Neural cell (in vitro differentiated cells): ENCODE measurements around the gene DGLUCY. TPM values are rescaled to one million over a fixed set of nuclear protein-coding genes. Genes with fewer than 3 reads are reported as not detected.

Experiments
- H2AFZ ChIP-seq: fragments of 200-600, 300-800 bp; sonication (generic), shearing (Covaris generic); 2 replicates; pipeline ENCODE4 v1.6.0; 2014; ENCODE audit warnings: low read depth, mild to moderate bottlenecking, antibody characterized with exemption, low read length, moderate library complexity
- H3F3A ChIP-seq: fragments of 200-600 bp; shearing (Covaris generic); 2 replicates; pipeline ENCODE4 v1.6.1; 2016; ENCODE audit warnings: mild to moderate bottlenecking, moderate library complexity, mixed read lengths, antibody characterized with exemption, low read length; ENCODE audit not compliant: insufficient read depth, poor library complexity, severe bottlenecking
- H3K27ac ChIP-seq: fragments of 200-600, 300-800 bp; sonication (generic), shearing (Covaris generic); 2 replicates; pipeline ENCODE4 v1.5.1; 2014; ENCODE audit warnings: mild to moderate bottlenecking, low read length, moderate library complexity
- H3K27me3 ChIP-seq: fragments of 300-800, 200-600 bp; sonication (generic), shearing (Covaris generic); 2 replicates; pipeline ENCODE4 v1.6.0; 2014; ENCODE audit warnings: mild to moderate bottlenecking, low read depth, low read length, moderate library complexity; ENCODE audit not compliant: insufficient read depth
- H3K36me3 ChIP-seq: fragments of 300-800, 200-600 bp; sonication (generic), shearing (Covaris generic); 2 replicates; pipeline ENCODE4 v1.5.1; 2014; ENCODE audit warnings: mild to moderate bottlenecking, antibody characterized with exemption, low read length, moderate library complexity; ENCODE audit not compliant: insufficient read depth
- H3K4me2 ChIP-seq: fragments of 300-800, 200-600 bp; sonication (generic), shearing (Covaris generic); 2 replicates; pipeline ENCODE4 v1.6.0; 2014; ENCODE audit warnings: mild to moderate bottlenecking, low read length
- H3K4me3 ChIP-seq: fragments of 300-800, 200-600 bp; sonication (generic), shearing (Covaris generic); 2 replicates; pipeline ENCODE4 v1.5.1; 2014; ENCODE audit warnings: mild to moderate bottlenecking, low read length, moderate library complexity
- H3K79me2 ChIP-seq: fragments of 200-600 bp; shearing (Covaris generic); replicated peaks from 2 replicates; pipeline ENCODE4 v1.6.0; 2014; ENCODE audit warnings: mild to moderate bottlenecking, low read length, moderate library complexity; ENCODE audit not compliant: insufficient read depth
- H3K9ac ChIP-seq: fragments of 300-800, 200-600 bp; sonication (generic), shearing (Covaris generic); 2 replicates; pipeline ENCODE4 v1.6.1; 2016; ENCODE audit warnings: mild to moderate bottlenecking, low read length, mixed read lengths
- H3K9me2 ChIP-seq: fragments of 200-600 bp; shearing (Covaris generic); 2 replicates; pipeline ENCODE4 v1.6.1; 2016; ENCODE audit warnings: mild to moderate bottlenecking, low read length, mixed read lengths; ENCODE audit not compliant: insufficient read depth
- H3K9me3 ChIP-seq: fragments of 200-600, 300-800 bp; sonication (generic), shearing (Covaris generic); 2 replicates; pipeline ENCODE4 v1.6.1; 2016; ENCODE audit warnings: mild to moderate bottlenecking, mixed run types, low read length, moderate library complexity, mixed read lengths
- H4K20me1 ChIP-seq: fragments of 200-600 bp; shearing (Covaris generic); 2 replicates; pipeline ENCODE4 v1.6.1; 2016; ENCODE audit warnings: mild to moderate bottlenecking, mixed run types; ENCODE audit not compliant: insufficient read depth
- EP300 ChIP-seq: fragments of 450-650 bp; conservative IDR thresholded peaks from 2 replicates; pipeline ENCODE4 v1.6.1; 2014; ENCODE audit warnings: antibody characterized with exemption, mild to moderate bottlenecking, moderate library complexity; ENCODE audit not compliant: poor library complexity, severe bottlenecking
- EZH2 ChIP-seq: fragments of 200-600, 300-800 bp; shearing (Covaris generic), sonication (generic); IDR thresholded peaks from 2 replicates; pipeline ENCODE4 v1.6.1; 2014; ENCODE audit warnings: antibody characterized with exemption, low read length, borderline replicate concordance, mild to moderate bottlenecking; ENCODE audit not compliant: insufficient read depth, poor library complexity, severe bottlenecking
- MXI1 ChIP-seq: fragments of 450-650 bp; conservative IDR thresholded peaks from 2 replicates; pipeline ENCODE4 v1.6.1; 2014; ENCODE audit warnings: antibody characterized with exemption, mild to moderate bottlenecking; ENCODE audit not compliant: poor library complexity, severe bottlenecking
- POLR2AphosphoS5 ChIP-seq: IDR thresholded peaks from 2 replicates; pipeline ENCODE4 v1.6.1; 2012
- RAD21 ChIP-seq: fragments of 450-650 bp; conservative IDR thresholded peaks from 2 replicates; pipeline ENCODE4 v1.6.1; 2014; ENCODE audit warnings: antibody characterized with exemption, mild to moderate bottlenecking, moderate library complexity
- SMC3 ChIP-seq: fragments of 450-650 bp; conservative IDR thresholded peaks from 2 replicates; pipeline ENCODE4 v1.6.1; 2014; ENCODE audit warnings: antibody characterized with exemption, mild to moderate bottlenecking, moderate library complexity; ENCODE audit not compliant: poor library complexity
- TAF1 ChIP-seq: IDR thresholded peaks from 2 replicates; pipeline ENCODE4 v1.6.1; 2012; ENCODE audit warnings: low read depth
- polyA plus RNA-seq: library from polyadenylated mRNA; depleted of rRNA; stranded (reverse); fragments of >200 nt; gene quantifications from 2 replicates; pipeline ENCODE4 v1.2.3, GENCODE V29; 2014
- TF ChIP-seq, protein P1 (sequence below): IDR thresholded peaks from 2 replicates; pipeline ENCODE4 v1.6.1; 2012; ENCODE audit warnings: borderline replicate concordance
- TF ChIP-seq, protein P2 (sequence below): fragments of 450-650 bp; IDR thresholded peaks from 2 replicates; pipeline ENCODE4 v1.5.1; 2014; ENCODE audit warnings: antibody characterized with exemption, mild to moderate bottlenecking, moderate library complexity; ENCODE audit not compliant: poor library complexity, severe bottlenecking

The DGLUCY gene
- polyA plus RNA-seq, 1 donor from 2014 or later = 30.5 TPM

DNA sequence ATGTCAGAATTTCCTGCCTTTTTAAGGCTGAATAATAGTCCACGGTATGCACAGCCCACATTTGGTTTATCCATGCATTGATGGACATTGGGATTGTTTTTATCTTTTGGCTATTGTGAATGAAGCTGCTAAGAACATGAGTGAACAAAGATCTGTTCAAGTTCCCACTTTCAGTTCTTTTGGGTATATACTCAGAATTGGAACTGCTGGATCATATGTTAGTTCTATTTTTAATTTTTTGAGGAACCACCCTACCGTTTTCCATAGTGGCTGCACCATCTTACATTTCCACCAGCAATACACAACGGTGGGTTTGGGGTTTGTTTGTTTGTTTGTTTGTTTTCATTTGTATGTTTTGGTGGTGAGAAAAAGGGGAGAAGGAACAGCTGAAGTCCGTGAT is 124.2 kb downstream of the DGLUCY start:
- no peaks in the 10 kb centered on the region for H3F3A ChIP-seq

DNA sequence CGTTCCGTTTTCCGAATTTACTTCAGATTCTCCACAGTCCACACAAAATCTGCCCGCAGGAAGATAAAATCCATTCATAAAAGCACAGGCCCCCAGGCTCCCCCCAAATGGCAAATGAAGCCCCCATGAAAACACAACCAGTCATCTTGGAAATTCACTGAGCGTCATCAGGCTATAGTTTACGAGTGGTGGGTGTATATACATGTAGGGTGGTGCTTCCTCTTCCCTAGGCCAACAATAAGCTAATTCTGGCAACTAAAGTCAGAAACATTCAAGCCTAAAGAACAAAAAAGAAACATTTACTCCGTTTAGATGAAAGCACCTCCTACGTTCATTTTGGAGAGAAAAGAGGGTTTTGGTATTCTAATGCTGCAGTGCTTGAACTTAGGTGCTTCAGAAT is 124.8 kb downstream of the DGLUCY start:
- H3F3A ChIP-seq = no peaks in the 10 kb centered on the region
- no peaks in the 10 kb centered on the region for H4K20me1 ChIP-seq
- no peaks in the 10 kb centered on the region for H3K9me2 ChIP-seq
- no peak overlapping the region for H3K9ac ChIP-seq
- no peak for TF ChIP-seq POLR2AphosphoS5
- no peak for TF ChIP-seq RAD21
- TF ChIP-seq EP300 = no peak
- no peak for TF ChIP-seq EZH2
- TF ChIP-seq, protein P1, sequence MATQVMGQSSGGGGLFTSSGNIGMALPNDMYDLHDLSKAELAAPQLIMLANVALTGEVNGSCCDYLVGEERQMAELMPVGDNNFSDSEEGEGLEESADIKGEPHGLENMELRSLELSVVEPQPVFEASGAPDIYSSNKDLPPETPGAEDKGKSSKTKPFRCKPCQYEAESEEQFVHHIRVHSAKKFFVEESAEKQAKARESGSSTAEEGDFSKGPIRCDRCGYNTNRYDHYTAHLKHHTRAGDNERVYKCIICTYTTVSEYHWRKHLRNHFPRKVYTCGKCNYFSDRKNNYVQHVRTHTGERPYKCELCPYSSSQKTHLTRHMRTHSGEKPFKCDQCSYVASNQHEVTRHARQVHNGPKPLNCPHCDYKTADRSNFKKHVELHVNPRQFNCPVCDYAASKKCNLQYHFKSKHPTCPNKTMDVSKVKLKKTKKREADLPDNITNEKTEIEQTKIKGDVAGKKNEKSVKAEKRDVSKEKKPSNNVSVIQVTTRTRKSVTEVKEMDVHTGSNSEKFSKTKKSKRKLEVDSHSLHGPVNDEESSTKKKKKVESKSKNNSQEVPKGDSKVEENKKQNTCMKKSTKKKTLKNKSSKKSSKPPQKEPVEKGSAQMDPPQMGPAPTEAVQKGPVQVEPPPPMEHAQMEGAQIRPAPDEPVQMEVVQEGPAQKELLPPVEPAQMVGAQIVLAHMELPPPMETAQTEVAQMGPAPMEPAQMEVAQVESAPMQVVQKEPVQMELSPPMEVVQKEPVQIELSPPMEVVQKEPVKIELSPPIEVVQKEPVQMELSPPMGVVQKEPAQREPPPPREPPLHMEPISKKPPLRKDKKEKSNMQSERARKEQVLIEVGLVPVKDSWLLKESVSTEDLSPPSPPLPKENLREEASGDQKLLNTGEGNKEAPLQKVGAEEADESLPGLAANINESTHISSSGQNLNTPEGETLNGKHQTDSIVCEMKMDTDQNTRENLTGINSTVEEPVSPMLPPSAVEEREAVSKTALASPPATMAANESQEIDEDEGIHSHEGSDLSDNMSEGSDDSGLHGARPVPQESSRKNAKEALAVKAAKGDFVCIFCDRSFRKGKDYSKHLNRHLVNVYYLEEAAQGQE = no peak
- TF ChIP-seq, protein P2, sequence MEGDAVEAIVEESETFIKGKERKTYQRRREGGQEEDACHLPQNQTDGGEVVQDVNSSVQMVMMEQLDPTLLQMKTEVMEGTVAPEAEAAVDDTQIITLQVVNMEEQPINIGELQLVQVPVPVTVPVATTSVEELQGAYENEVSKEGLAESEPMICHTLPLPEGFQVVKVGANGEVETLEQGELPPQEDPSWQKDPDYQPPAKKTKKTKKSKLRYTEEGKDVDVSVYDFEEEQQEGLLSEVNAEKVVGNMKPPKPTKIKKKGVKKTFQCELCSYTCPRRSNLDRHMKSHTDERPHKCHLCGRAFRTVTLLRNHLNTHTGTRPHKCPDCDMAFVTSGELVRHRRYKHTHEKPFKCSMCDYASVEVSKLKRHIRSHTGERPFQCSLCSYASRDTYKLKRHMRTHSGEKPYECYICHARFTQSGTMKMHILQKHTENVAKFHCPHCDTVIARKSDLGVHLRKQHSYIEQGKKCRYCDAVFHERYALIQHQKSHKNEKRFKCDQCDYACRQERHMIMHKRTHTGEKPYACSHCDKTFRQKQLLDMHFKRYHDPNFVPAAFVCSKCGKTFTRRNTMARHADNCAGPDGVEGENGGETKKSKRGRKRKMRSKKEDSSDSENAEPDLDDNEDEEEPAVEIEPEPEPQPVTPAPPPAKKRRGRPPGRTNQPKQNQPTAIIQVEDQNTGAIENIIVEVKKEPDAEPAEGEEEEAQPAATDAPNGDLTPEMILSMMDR = no peak
- no peak for TF ChIP-seq SMC3
- TF ChIP-seq TAF1 = no peak
- TF ChIP-seq MXI1 = no peak
- no peak overlapping the region for H2AFZ ChIP-seq
- H3K9me3 ChIP-seq = no peaks in the 10 kb centered on the region
- no peak overlapping the region for H3K4me2 ChIP-seq
- no peak overlapping the region for H3K4me3 ChIP-seq
- H3K27me3 ChIP-seq = no peaks in the 10 kb centered on the region
- H3K79me2 ChIP-seq = no peaks in the 10 kb centered on the region
- H3K27ac ChIP-seq = no peak overlapping the region
- no peaks in the 10 kb centered on the region for H3K36me3 ChIP-seq

More for the DNA sequence above, 124.2 kb downstream of the DGLUCY start:
- Histone ChIP-seq H2AFZ (no peak overlapping the region), H3K9me2 (no peaks in the 10 kb centered on the region), H3K4me3 (no peak overlapping the region), H3K4me2 (no peak overlapping the region), H4K20me1 (no peaks in the 10 kb centered on the region), H3K27ac (no peak overlapping the region), H3K79me2 (no peaks in the 10 kb centered on the region), H3K27me3 (no peaks in the 10 kb centered on the region), H3K9ac (no peak overlapping the region), H3K9me3 (no peaks in the 10 kb centered on the region), H3K36me3 (no peaks in the 10 kb centered on the region)
- no peak for TF ChIP-seq POLR2AphosphoS5
- TF ChIP-seq TAF1 = no peak
- TF ChIP-seq MXI1 = no peak
- TF ChIP-seq EP300 = no peak
- no peak for TF ChIP-seq SMC3

DNA sequence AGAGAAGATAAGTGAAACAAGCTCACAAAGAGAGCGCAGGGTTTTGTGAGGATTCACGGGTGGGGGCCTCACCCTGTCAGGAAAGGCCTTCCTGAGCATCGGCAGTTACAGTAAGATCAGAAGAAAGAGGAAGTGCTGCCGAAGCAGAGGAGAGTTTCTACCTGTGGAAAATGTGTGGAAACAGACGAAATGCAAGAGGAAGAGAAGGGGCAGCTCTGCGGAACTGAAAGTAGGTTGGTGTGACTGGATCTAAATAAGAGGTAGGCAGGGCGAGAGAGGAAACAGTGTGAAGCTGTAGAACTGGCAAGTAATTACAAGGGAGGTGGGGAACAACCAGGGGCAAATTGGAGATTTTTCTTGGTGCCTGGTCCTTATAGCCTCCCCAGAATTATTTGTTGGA is 128.0 kb downstream of the DGLUCY start:
- no peak overlapping the region for H3K9ac ChIP-seq
- H3K79me2 ChIP-seq = no peaks in the 10 kb centered on the region
- TF ChIP-seq EP300 (no peak), SMC3 (no peak), EZH2 (no peak), RAD21 (no peak), MXI1 (no peak)
- TF ChIP-seq, protein P2 = no peak
- TF ChIP-seq, protein P1 = no peak
- H3K36me3 ChIP-seq = no peaks in the 10 kb centered on the region
- H3K4me3 ChIP-seq = no peak overlapping the region
- no peaks in the 10 kb centered on the region for H3K27me3 ChIP-seq
- H3K9me2 ChIP-seq = no peaks in the 10 kb centered on the region
- H3K9me3 ChIP-seq = no peaks in the 10 kb centered on the region
- H2AFZ ChIP-seq = no peak overlapping the region
- H4K20me1 ChIP-seq = no peaks in the 10 kb centered on the region
- H3K4me2 ChIP-seq = no peak overlapping the region
- no peak overlapping the region for H3K27ac ChIP-seq
- no peaks in the 10 kb centered on the region for H3F3A ChIP-seq
